GM12874 (cell line): ENCODE measurements around the gene AFAP1.

Experiments used
- TF ChIP-seq, protein P1 (sequence below): IDR thresholded peaks from 2 replicates; pipeline ENCODE4 v1.5.1; 2011; ENCODE audit warnings: low read depth, mild to moderate bottlenecking, control low read depth, low read length, moderate library complexity; ENCODE audit not compliant: insufficient read depth

The AFAP1 gene

DNA sequence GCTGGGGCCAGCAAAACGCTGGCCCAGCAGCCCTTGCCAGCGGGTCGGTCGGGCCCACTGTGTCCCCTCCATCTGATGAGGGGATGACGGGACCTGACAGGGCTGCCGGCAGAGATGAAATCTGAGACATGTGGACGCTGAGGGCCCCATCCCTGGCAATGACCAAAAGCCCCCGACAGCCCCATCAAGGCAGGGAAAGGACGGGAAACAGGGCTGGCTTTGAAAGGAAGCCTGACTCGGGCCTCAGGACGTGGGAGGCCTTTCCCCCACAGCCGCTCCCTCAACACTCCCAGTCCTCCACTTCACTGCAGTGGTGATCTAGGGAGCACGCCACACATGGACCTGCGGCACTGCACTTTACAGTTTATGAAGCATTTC is 202.4 kb downstream of the AFAP1 start:
- TF ChIP-seq, protein P1, sequence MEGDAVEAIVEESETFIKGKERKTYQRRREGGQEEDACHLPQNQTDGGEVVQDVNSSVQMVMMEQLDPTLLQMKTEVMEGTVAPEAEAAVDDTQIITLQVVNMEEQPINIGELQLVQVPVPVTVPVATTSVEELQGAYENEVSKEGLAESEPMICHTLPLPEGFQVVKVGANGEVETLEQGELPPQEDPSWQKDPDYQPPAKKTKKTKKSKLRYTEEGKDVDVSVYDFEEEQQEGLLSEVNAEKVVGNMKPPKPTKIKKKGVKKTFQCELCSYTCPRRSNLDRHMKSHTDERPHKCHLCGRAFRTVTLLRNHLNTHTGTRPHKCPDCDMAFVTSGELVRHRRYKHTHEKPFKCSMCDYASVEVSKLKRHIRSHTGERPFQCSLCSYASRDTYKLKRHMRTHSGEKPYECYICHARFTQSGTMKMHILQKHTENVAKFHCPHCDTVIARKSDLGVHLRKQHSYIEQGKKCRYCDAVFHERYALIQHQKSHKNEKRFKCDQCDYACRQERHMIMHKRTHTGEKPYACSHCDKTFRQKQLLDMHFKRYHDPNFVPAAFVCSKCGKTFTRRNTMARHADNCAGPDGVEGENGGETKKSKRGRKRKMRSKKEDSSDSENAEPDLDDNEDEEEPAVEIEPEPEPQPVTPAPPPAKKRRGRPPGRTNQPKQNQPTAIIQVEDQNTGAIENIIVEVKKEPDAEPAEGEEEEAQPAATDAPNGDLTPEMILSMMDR = no peak

GRCh38 chr4:7736436-7737267 is 203.0 kb downstream of the AFAP1 start:
- TF ChIP-seq, protein P1 = no peak

GRCh38 chr4:7735961-7736360 is 203.7 kb downstream of the AFAP1 start:
- TF ChIP-seq, protein P1 = no peak

GRCh38 chr4:7735395-7735794 is 204.3 kb downstream of the AFAP1 start:
- TF ChIP-seq, protein P1 = no peak

DNA sequence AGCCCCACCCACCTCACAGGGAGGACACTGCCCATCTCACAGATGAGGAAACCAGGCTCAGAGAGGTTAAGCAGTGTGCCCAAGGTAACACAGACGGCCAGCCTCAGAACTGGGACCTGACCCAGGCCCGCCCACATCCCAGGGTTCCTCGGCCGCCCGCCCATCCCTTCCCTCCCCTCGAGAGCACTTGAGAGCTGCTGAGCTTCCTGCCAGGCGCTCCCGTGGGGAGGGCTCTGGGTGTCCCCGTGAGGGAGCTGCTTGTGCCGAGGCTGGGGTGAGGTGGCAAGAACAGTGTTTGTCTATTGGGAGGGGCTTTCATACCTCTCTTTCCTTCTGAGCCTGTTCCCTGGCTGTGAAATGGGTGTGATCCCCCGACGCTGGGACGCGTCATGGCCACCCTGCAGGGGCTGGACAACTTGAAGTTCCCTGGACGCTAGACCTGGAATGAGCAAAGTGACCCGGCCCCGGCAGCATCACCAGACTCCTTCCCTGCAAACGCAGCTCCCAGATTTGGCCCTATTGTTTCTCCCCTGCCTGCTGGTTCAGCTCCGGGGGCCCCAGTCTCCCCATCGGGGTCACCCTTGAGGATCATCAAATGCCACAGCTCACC is 204.9 kb downstream of the AFAP1 start:
- TF ChIP-seq, protein P1 = no peak

DNA sequence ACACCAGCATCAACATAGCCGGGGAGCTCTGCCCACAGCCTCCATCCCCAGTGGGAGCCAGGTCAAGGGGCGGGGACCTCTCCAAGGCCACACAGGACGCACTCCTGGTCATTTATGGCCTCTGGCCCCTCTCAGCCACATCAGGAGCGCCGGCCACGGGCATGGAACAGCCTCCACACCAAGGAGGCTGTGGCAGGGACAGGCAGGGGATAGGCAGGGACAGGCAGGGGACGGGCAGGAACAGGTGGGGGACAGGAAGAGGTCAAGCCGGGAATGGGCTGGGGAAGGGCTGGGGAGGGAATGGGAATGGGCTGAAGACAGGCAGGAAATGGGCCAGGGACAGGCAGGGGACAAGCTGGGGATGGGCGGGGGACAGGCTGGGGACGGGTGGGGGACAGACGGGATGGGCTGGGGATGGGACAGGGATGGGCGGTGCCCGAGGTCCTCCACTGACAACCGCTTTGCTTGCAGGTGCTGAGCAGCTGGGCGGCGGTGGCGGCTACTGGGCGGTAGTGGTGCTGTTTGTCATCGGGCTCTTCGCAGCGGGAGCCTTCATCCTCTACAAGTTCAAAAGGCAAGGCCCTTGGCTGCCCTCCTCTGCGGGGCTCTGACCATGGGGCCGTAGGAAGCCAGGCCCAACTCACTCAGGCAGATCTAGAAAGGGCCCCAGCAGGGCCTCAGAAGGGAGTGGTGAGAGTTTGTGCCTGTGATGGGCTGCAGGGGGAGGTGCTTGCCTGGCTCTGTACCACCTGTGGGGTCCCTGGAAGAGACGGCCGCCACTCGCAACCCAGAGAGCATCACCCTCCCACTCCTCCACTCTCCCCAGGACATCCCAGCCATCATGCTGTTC is 205.6 kb downstream of the AFAP1 start:
- TF ChIP-seq, protein P1 = no peak

- TF ChIP-seq, protein P1 = no peak
Measured at GRCh38 chr4:7733201-7733600, 206.5 kb downstream of the AFAP1 start.
